ENCODE measurements around the gene LRRTM2. TPM values are rescaled to one million over a fixed set of nuclear protein-coding genes. Genes with fewer than 3 reads are reported as not detected.

The LRRTM2 gene
- total and polyA plus RNA-seq, 2 of the 4 experiments (the other 2 are of a cell fraction) = 0.53 to 2.0 TPM

- ATAC-seq (ENCODE audit: low read depth) = peak; percentile 49; the same call in 1 of the 2 replicates
- Histone ChIP-seq H3K4ac (ENCODE audit: low read depth, low read length) (no peak overlapping the region), H4K8ac (ENCODE audit: low read depth in 2 of 2, low read length in 2 of 2) (no peak overlapping the region), H2AFZ (replicated peaks; ENCODE audit: low read length, poor library complexity) (no peak overlapping the region), H2BK20ac (ENCODE audit: low read depth, low read length) (no peak overlapping the region), H3K4me1 (ENCODE audit: control insufficient read depth, insufficient read depth, low read length) (no peaks in the 10 kb centered on the region; the same call in 1 of the 2 replicates), H3K4me2 (ENCODE audit: low read depth, low read length) (no peak overlapping the region), H2BK15ac (ENCODE audit: low read depth, low read length) (no peak overlapping the region), H3K9me3 (ENCODE audit: control insufficient read depth, insufficient read depth, low read length) (peaks cover 2% of the 10 kb centered on the region), H3K4me3 (ENCODE audit: insufficient read depth, low read depth, low read length) (no peak overlapping the region), H2AK9ac (replicated peaks; ENCODE audit: low read depth, low read length, poor library complexity) (no peak overlapping the region), H4K5ac (ENCODE audit: low read depth, low read length) (no peak overlapping the region), H3K27ac (ENCODE audit: insufficient read depth, low read length) (no peak overlapping the region), H2BK5ac (ENCODE audit: low read depth, low read length, poor library complexity, severe bottlenecking) (no peak overlapping the region), H3K79me1 (ENCODE audit: low read depth in 1 of 2, low read length in 2 of 2) (peaks cover 26 to 67% of the 10 kb centered on the region in 2 experiments), H3K27me3 (ENCODE audit: control insufficient read depth, insufficient read depth, low read length) (no peaks in the 10 kb centered on the region), H4K91ac (ENCODE audit: insufficient read depth, low read depth, low read length) (no peak overlapping the region), H2BK120ac (ENCODE audit: low read depth, low read length) (no peak overlapping the region), H3K56ac (ENCODE audit: extremely low read depth, insufficient read depth, low read length) (no peak overlapping the region), H3K9me1 (ENCODE audit: insufficient read depth, low read length) (peaks cover 4% of the 10 kb centered on the region; the same call in 1 of the 2 replicates), H3K14ac (replicated peaks; ENCODE audit: low read depth, low read length) (no peak overlapping the region), H3K18ac (ENCODE audit: low read depth, low read length) (no peak overlapping the region), H3K36me3 (ENCODE audit: control insufficient read depth, insufficient read depth, low read length) (peaks cover 29% of the 10 kb centered on the region), H3K9ac (ENCODE audit: low read depth, low read length) (no peak overlapping the region), H3K23ac (ENCODE audit: low read depth, low read length) (no peak overlapping the region), H2AK5ac (ENCODE audit: low read depth, low read length) (no peak overlapping the region), H4K20me1 (ENCODE audit: insufficient read depth, low read length) (no peaks in the 10 kb centered on the region; the same call in 1 of the 2 replicates)
- TF ChIP-seq CEBPB (IDR thresholded peaks at IDR 0.05; ENCODE audit: low read depth, low read length) = no peak
- TF ChIP-seq NFE2L2 (IDR thresholded peaks at IDR 0.05; ENCODE audit: low read depth, low read length) = no peak
- TF ChIP-seq CHD1 (IDR thresholded peaks at IDR 0.05; ENCODE audit: low read depth, low read length) = no peak
- TF ChIP-seq, protein P1, sequence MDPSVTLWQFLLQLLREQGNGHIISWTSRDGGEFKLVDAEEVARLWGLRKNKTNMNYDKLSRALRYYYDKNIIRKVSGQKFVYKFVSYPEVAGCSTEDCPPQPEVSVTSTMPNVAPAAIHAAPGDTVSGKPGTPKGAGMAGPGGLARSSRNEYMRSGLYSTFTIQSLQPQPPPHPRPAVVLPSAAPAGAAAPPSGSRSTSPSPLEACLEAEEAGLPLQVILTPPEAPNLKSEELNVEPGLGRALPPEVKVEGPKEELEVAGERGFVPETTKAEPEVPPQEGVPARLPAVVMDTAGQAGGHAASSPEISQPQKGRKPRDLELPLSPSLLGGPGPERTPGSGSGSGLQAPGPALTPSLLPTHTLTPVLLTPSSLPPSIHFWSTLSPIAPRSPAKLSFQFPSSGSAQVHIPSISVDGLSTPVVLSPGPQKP (IDR thresholded peaks at IDR 0.05; ENCODE audit: borderline replicate concordance, low read depth, low read length) = no peak
- TF ChIP-seq, protein P2, sequence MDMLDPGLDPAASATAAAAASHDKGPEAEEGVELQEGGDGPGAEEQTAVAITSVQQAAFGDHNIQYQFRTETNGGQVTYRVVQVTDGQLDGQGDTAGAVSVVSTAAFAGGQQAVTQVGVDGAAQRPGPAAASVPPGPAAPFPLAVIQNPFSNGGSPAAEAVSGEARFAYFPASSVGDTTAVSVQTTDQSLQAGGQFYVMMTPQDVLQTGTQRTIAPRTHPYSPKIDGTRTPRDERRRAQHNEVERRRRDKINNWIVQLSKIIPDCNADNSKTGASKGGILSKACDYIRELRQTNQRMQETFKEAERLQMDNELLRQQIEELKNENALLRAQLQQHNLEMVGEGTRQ (IDR thresholded peaks at IDR 0.05; ENCODE audit: low read depth, low read length) = no peak
- no peak for TF ChIP-seq RAD21 (IDR thresholded peaks at IDR 0.05; ENCODE audit: low read length)
- no peak for TF ChIP-seq RCOR1 (IDR thresholded peaks at IDR 0.05; ENCODE audit: insufficient replicate concordance, low read length)
- no peak for TF ChIP-seq FOS (IDR thresholded peaks at IDR 0.05; ENCODE audit: low read depth, low read length)
- no peak for TF ChIP-seq POLR2A (IDR thresholded peaks at IDR 0.05; ENCODE audit: low read depth, low read length)
- TF ChIP-seq CTCF (conservative IDR thresholded peaks at IDR 0.05; ENCODE audit: low read depth, low read length) = no peak
- TF ChIP-seq BHLHE40 (IDR thresholded peaks at IDR 0.05; ENCODE audit: low read depth, low read length) = no peak
- no peak for TF ChIP-seq SMC3 (IDR thresholded peaks at IDR 0.05; ENCODE audit: low read depth, low read length)
- no peak for TF ChIP-seq MXI1 (IDR thresholded peaks at IDR 0.05; ENCODE audit: borderline replicate concordance, low read depth, low read length)
- TF ChIP-seq RFX5 (IDR thresholded peaks at IDR 0.05; ENCODE audit: low read depth, low read length) = no peak
- TF ChIP-seq MAFK (IDR thresholded peaks at IDR 0.05; ENCODE audit: low read depth, low read length) = no peak
- TF ChIP-seq MAZ (IDR thresholded peaks at IDR 0.05; ENCODE audit: borderline replicate concordance, low read depth, low read length) = no peak
- in situ Hi-C loops (cut with MboI; ENCODE audit: low sequenced_read_pairs) (no loop called here), intact Hi-C loops (cut with micrococcal nuclease) (no loop called here), dilution Hi-C loops (cut with HindIII; ENCODE audit: low sequenced_read_pairs, unreplicated experiment) (no loop called here)
- ChIA-PET POLR2A (ENCODE audit: unreplicated experiment) (no interaction called here), CTCF (no interaction called here)
- DNase-seq = no peak
- BruUV-seq (replicated peaks) = no TSS peak
Observed at GRCh38 chr5:138911441-138911840, 36.3 kb upstream of the LRRTM2 start.
